HG03342 (cell line): ENCODE results near the gene ZFYVE27.

ENCODE experiments used
- ATAC-seq: cut with Tn5 transposase; IDR thresholded peaks from one replicate; pipeline ENCODE4 v1.9.1; 2021; ENCODE audit warnings: mild to moderate bottlenecking, moderate library complexity; ENCODE audit not compliant: unreplicated experiment

ZFYVE27 gene

GRCh38 chr10:97714401-97715258 is 22.3 kb upstream of the ZFYVE27 start:
- peak; percentile 39 for ATAC-seq

- ATAC-seq: no peak
These were observed 21.6 kb upstream of the ZFYVE27 start for GRCh38 chr10:97715259-97715874.

DNA sequence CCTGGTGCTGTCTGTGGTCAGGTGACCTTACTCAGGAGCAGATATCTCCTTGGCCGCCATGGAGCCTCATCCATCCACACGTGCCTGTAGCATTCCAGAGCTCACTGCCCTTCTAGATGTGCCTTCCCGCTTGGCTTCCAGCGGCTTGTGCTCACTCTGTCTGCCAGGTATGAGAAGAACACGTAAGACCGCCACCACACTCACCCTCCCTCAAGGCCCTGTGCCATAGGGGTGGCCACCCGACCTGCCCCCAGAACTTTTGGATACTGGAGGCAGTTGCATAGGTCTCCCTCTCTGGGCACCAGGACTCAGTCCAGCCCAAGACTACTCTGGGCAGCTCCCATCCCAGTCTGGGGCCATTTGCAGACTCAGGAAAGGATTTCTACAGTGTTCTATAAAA is 19.3 kb upstream of the ZFYVE27 start:
- no peak for ATAC-seq

- ATAC-seq: no peak
These were observed 18.8 kb upstream of the ZFYVE27 start for GRCh38 chr10:97718178-97718577.

GRCh38 chr10:97718659-97719142 is 18.2 kb upstream of the ZFYVE27 start:
- ATAC-seq: no peak

- ATAC-seq: no peak
These were observed 17.3 kb upstream of the ZFYVE27 start for GRCh38 chr10:97719602-97720001.

DNA sequence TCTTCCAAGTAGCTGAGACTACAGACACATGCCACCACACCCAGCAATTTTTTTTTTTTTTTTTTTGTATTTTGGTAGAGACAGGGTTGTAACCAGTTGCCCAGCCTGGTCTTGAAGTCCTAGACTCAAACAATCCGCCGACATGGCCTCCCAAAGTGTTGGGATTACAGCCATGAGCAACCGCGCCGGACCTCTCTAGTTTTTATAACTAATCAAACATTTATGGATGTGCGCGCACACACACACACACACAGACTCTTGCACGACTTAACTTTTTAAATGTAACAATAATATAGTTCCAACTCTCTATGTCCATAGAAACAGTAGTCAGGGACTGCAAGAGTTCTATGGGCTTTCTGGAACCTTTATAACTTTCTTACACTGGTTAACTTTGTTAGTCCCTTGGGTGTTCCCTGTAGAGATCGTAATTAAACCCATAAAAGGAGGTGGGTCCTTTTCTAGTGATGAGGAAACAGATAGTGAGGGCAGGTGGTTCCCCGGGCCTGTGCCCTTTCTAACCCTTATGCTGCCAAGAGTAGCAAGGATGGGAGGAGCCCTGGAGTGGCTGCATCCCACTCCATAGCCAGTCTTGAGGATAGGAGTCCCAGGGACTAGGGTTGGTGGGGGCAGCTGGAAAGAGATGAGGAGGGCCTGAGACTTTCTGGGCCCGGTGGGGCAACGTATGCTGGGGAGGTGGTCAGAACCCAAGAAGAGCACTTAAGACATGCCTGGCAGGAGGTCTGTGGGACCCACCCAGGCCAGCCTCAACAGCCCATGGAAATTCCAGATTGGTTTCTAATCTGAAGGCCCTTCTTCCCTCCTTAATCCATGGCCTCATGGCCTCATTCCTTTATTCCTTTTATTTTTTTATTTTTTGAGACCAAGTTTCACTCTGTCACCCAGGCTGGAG is 14.8 kb upstream of the ZFYVE27 start:
- ATAC-seq: no peak

DNA sequence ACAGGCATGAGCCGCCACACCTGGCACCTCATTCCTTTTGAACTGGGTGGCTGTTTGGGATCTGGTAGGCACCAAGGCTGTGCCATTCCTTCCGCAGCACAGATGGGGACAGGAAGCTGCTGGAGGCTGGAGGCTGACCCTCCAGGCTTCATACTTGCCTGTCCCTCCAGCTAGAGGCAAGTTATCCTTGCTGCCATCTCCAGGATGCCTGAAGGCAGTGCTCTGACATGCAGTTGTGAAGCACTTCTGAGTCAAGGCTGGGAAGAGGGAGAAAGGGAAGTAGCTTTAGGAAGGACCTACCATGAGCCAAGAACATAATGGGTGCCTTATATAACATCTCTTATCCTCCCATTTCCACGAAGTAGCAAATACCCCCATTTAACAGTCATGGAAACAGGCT is 13.9 kb upstream of the ZFYVE27 start:
- ATAC-seq: no peak

DNA sequence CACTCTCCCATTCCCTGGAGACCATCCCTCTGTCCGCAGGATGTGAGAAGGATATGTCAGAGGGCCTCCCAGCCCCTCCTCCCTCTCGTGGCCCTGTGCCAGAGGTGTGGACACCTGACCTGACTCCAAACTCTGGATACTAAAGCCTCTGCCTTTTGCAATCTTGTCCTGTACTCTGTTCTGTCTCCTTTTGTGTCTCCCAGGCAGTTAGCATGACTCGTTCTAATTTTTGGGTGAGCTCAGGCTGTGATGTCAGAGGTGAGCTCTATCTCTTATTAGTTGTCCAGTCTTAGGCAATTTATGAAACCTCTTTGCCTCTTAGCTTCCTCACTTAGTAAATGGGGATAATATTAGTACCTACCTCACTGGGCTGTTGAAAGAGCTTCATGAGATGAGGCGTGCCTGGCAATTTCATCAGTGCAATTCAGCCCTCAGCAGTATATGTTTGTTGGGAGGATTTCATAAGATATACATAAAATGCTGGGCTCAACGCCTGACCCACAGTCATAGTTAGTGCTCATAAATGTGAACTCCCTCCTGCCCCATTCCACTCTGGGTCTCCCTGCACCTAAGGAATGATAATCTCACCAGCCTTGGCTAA is 12.5 kb upstream of the ZFYVE27 start:
- no peak for ATAC-seq

DNA sequence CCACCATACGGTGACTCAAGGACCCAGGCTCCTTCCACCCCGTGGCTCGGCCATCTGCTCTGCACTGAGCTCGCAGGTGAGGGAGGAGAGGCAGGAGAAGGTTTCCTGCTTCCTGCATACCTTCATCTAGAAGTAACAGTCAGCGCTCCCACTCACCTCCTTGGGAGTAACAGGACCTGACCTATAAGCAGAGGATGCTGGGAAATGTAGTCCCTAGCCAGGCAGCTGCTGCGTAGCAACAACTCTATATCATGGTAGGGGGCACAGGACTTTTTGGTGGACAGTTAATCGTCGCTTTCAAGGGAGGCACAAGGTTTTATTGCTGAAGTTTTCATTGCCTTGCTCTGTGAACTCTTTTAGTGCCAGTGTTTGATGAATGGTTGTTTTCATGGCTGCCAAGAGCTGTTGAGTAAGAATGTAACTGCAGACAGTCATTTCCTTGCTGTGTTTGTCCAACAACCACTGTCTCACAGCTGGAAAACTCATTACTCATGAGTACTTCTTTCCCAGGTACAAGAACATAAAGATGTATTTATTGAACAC is 10.2 kb upstream of the ZFYVE27 start:
- ATAC-seq: no peak

GRCh38 chr10:97729014-97729413 is 7.9 kb upstream of the ZFYVE27 start:
- ATAC-seq: no peak

DNA sequence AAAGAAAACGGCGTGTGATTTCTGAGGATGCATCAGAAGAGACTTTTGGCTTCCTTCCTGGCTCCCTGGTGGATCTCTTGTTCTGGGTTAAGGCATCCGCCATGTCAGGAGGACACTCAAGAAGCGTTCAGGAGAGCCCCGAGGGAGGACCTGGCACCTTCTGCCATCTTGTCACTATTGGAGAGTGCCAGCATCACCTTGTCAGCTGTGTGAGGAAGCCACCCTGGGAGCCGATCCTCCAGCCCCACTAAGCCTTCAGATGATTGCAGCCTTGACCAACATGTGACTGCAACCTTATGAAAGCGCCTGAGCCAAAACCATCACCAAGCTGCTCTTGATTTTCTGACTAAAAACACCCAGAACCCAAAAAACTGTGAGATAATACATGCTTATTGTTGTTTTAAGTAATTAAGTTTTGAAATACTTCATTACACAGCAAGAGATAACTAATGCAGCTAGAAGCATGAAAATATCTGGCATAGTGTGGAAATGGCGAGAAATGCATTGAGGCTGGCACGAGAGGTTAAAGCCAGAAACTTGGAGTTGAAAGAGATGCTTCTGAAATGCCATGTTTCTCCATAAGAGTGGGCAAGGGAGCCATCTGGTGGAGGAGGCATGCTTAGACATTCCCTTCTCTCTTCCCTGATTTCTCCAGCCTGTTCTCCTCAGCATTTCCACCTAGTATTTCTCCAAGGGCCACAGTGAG is 5.4 kb upstream of the ZFYVE27 start:
- ATAC-seq: peak; percentile 58

DNA sequence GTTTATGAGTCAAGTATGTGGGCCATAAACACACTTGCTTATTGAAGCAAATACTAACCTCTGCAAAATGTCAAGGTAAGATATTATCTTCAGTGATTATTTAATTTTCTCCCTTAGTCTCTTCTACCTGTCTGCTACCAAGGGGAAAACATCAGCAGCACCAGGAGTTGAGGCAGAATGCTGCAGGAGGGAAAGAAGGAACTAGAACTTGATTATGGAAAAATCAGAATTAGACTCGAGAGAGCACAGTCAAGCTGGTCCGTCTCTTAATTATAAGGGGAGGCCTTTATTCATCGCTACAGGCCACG is 4.9 kb upstream of the ZFYVE27 start:
- no peak for ATAC-seq

- ATAC-seq: no peak
These were observed 3.7 kb upstream of the ZFYVE27 start for GRCh38 chr10:97733256-97733655.

DNA sequence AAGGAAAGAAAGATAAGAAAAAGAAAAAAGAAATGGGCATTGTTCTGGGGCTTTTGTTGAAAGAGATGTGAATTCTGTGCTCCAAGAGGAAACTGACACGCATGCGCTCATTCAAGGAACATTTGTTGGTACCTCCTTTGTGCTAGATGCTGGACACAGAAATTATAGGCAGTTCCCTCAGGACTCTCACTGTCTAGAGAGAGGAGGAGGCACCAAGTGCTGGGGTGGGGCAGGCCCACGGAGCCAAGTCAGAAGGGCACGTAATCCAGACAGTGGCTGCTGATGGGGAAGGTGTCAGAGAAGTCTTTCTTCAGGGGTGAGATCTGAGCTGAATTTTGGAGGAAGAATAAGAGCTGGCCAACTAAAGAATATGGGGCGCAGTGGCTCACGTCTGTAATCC is 2.9 kb upstream of the ZFYVE27 start:
- no peak for ATAC-seq

- peak; percentile 9 for ATAC-seq
These were observed 476 bp upstream of the ZFYVE27 start for GRCh38 chr10:97736403-97736901.

GRCh38 chr10:97737770-97738265 is 890 bp downstream of the ZFYVE27 start:
- ATAC-seq: peak; percentile 6

- ATAC-seq: no peak
These were observed 1.7 kb downstream of the ZFYVE27 start for GRCh38 chr10:97738616-97739015.

DNA sequence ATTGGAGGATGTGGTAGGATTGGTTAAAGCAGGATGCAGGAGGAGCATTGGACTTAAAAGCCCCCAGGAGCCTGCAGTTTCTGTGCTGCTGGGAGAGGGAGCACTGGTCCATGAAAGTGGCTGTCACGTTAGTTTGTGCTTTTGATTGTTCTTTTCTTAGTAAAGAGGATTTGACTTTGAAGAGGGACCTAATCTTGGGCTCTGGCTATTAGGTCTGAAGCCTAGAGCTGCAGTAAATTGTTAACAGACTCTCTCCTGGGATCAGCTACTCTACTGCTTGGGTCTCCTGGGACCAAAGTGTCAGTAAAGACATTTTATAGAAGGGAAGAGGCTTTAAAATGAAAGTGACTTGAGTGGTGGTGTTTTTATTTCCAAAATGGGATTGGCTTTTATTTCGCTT is 3.7 kb downstream of the ZFYVE27 start:
- ATAC-seq: no peak
